B cell (primary cell): Measurements from ENCODE around the gene NBPF11. TPM values are rescaled to one million over a fixed set of nuclear protein-coding genes. Genes with fewer than 3 reads are reported as not detected.
"Not testable (repeated sequence)": the region's sequence is repeated elsewhere in the genome, so short reads cannot be mapped to it uniquely, and the experiment has no call there.

Experiments used
- ATAC-seq: fragments of 200-7000 bp; cut with Tn5 transposase; one replicate; pipeline ENCODE4 v1.10.0; 2021; ENCODE audit warnings: low read depth, mild to moderate bottlenecking, moderate number of reproducible peaks, moderate library complexity
- CTCF ChIA-PET: fragments of 350-600 bp; sonication (Branson Sonifier 250); formaldehyde crosslinking; loops from one replicate; lab custom pipeline; 2021; ENCODE audit warnings: antibody characterized with exemption, inconsistent platforms; lab: Charles Lee
- POLR2A ChIA-PET: fragments of 350-600 bp; sonication (Branson Sonifier 250); formaldehyde crosslinking; loops from one replicate; lab custom pipeline; 2021; ENCODE audit warnings: antibody characterized with exemption; lab: Charles Lee
- DNase-seq: peaks from one replicate; pipeline ENCODE4 v3.0.0; 2013
- H2AFZ ChIP-seq: 2 replicates; pipeline ENCODE4 v1.6.1; 2012; ENCODE audit warnings: mild to moderate bottlenecking, low read depth, low read length; ENCODE audit not compliant: insufficient read depth, poor library complexity, severe bottlenecking
- H3K27ac ChIP-seq, 2 donors: 1 replicate in 1 of 2; 2 replicates in 1 of 2; pipeline ENCODE4 v1.5.1; 2012 to 2013; ENCODE audit warnings: low read length in 2 of 2, mild to moderate bottlenecking in 2 of 2, moderate library complexity in 1 of 2
- H3K27me3 ChIP-seq, 4 experiments: fragments of 200-600 bp in 1 of 4; sonication (generic) in 1 of 4; replicated peaks in 1 of 4; 1 replicate in 2 of 4; 2 replicates in 2 of 4; pipeline versions ENCODE4 v1.6.1 to v1.7.0; 2013 to 2016; ENCODE audit warnings: low read length in 3 of 4, mild to moderate bottlenecking in 2 of 4, mixed read lengths in 1 of 4, moderate library complexity in 1 of 4; ENCODE audit not compliant: insufficient read depth in 4 of 4, control insufficient read depth in 3 of 4; ENCODE audit errors: control extremely low read depth in 1 of 4
- H3K36me3 ChIP-seq, 2 experiments: replicated peaks in 1 of 2; 1 replicate in 1 of 2; 2 replicates in 1 of 2; pipeline versions ENCODE4 v1.6.1 to v1.7.1; 2013; ENCODE audit warnings: low read length in 1 of 2; ENCODE audit not compliant: insufficient read depth in 2 of 2, control insufficient read depth in 1 of 2; ENCODE audit errors: control extremely low read depth in 1 of 2, extremely low read depth in 1 of 2
- H3K4me1 ChIP-seq, 2 donors: fragments of 200-600 bp in 1 of 2; sonication (generic) in 1 of 2; 1 replicate in 1 of 2; 2 replicates in 1 of 2; pipeline versions ENCODE4 v1.5.1 to v1.6.1; 2013 to 2017; ENCODE audit warnings: low read length in 2 of 2; ENCODE audit not compliant: control insufficient read depth in 2 of 2, insufficient read depth in 2 of 2
- H3K4me2 ChIP-seq: replicated peaks from 2 replicates; pipeline ENCODE3; 2012; ENCODE audit warnings: mild to moderate bottlenecking, low read depth, low read length; ENCODE audit not compliant: poor library complexity, severe bottlenecking
- H3K4me3 ChIP-seq, 5 experiments: fragments of 200-600 bp in 1 of 5; sonication (generic) in 1 of 5; 1 replicate in 3 of 5; 2 replicates in 2 of 5; pipeline versions ENCODE4 v1.5.1 to v1.7.0; 2011 to 2016; ENCODE audit warnings: low read length in 4 of 5, mild to moderate bottlenecking in 4 of 5, low read depth in 2 of 5, control low read depth in 1 of 5, moderate library complexity in 1 of 5; ENCODE audit not compliant: insufficient read depth in 1 of 5; ENCODE audit errors: control extremely low read depth in 1 of 5, extremely low read depth in 1 of 5
- H3K79me2 ChIP-seq: fragments of 200-600 bp; sonication (generic); one replicate; pipeline ENCODE4 v1.6.0; 2016; ENCODE audit warnings: low read length; ENCODE audit not compliant: control insufficient read depth, insufficient read depth
- H3K9ac ChIP-seq: fragments of 200-600 bp; sonication (generic); 2 replicates; pipeline ENCODE4 v1.6.1; 2017; ENCODE audit warnings: mild to moderate bottlenecking, low read length, moderate library complexity
- H3K9me3 ChIP-seq, 3 donors: one replicate each; pipeline versions ENCODE4 v1.6.1 to v1.7.1; 2013; ENCODE audit warnings: low read length in 2 of 3; ENCODE audit not compliant: control insufficient read depth in 2 of 3, insufficient read depth in 1 of 3; ENCODE audit errors: control extremely low read depth in 1 of 3
- H4K20me1 ChIP-seq: 2 replicates; pipeline ENCODE4 v1.6.0; 2012; ENCODE audit warnings: mild to moderate bottlenecking, low read length; ENCODE audit not compliant: insufficient read depth, control insufficient read depth, poor library complexity, severe bottlenecking
- H3K27ac Mint-ChIP-seq: one replicate; pipeline ENCODE4 v1.8.0; 2021; ENCODE audit warnings: mixed read lengths
- H3K27me3 Mint-ChIP-seq: one replicate; pipeline ENCODE4 v1.8.0; 2021; ENCODE audit warnings: mixed read lengths
- H3K4me1 Mint-ChIP-seq: one replicate; pipeline ENCODE4 v1.8.0; 2021; ENCODE audit warnings: mixed read lengths
- H3K4me3 Mint-ChIP-seq: one replicate; pipeline ENCODE4 v1.8.0; 2021; ENCODE audit warnings: mixed read lengths
- H3K9me3 Mint-ChIP-seq: one replicate; pipeline ENCODE4 v1.8.0; 2022; ENCODE audit warnings: mixed read lengths; ENCODE audit not compliant: insufficient read depth
- WGBS: methylation state at CpG from one replicate; pipeline ENCODE4 v1.1.5; 2013; ENCODE audit warnings: missing lambda C conversion rate; ENCODE audit not compliant: insufficient coverage; 5-methylcytosine and 5-hydroxymethylcytosine counted together
- intact Hi-C: fragments of 100-400 bp; cut with micrococcal nuclease; formaldehyde crosslinking; loops from one replicate; pipeline ENCODE4 v1.10.0; 2022
- polyA plus RNA-seq: library from polyadenylated mRNA; depleted of rRNA; stranded (reverse); fragments of >200 nt; gene quantifications from 2 replicates; pipeline ENCODE4 v1.2.3, GENCODE V29; 2012
- total RNA-seq, 2 donors: library from RNA; stranded (reverse); fragments of 120-200 nt in 1 of 2; gene quantifications; 1 replicate in 1 of 2; 2 replicates in 1 of 2; pipeline versions ENCODE4 v1.2.3 to v1.2.4, GENCODE V29; 2013 to 2022

The NBPF11 gene
- total and polyA plus RNA-seq, 2 donors (not counting 1 experiment from before 2014, with no cell fraction given) = 26.8 to 48.5 TPM

GRCh38 chr1:148081205-148081604 lies 70.9 kb downstream of the NBPF11 start:
- H4K20me1 ChIP-seq, H3K9ac ChIP-seq, H3K4me2 ChIP-seq, H3K4me1 ChIP-seq, H3K79me2 ChIP-seq, H2AFZ ChIP-seq, intact Hi-C loops, H3K36me3 ChIP-seq, H3K27ac ChIP-seq, H3K4me3 Mint-ChIP-seq, H3K9me3 Mint-ChIP-seq, H3K27me3 Mint-ChIP-seq, POLR2A ChIA-PET, DNase-seq, H3K27me3 ChIP-seq, H3K9me3 ChIP-seq, H3K4me3 ChIP-seq, H3K27ac Mint-ChIP-seq, CTCF ChIA-PET, H3K4me1 Mint-ChIP-seq: not testable (repeated sequence)
- no CpG with 5 or more reads among the region's 1 CpG for WGBS
- ATAC-seq = peak; percentile 78

GRCh38 chr1:148078632-148079519 lies 73.2 kb downstream of the NBPF11 start:
- CTCF ChIA-PET, H3K27ac ChIP-seq, POLR2A ChIA-PET, H3K4me2 ChIP-seq, H3K27ac Mint-ChIP-seq, H3K4me3 Mint-ChIP-seq, H3K36me3 ChIP-seq, H3K27me3 ChIP-seq, H3K27me3 Mint-ChIP-seq, H3K4me1 ChIP-seq, H3K9me3 Mint-ChIP-seq, H3K4me3 ChIP-seq, intact Hi-C loops, H2AFZ ChIP-seq, H3K9me3 ChIP-seq, DNase-seq, H4K20me1 ChIP-seq, H3K9ac ChIP-seq, H3K4me1 Mint-ChIP-seq, H3K79me2 ChIP-seq: not testable (repeated sequence)
- no CpG with 5 or more reads among the region's 54 CpGs for WGBS
- ATAC-seq = peak; percentile 81

DNA sequence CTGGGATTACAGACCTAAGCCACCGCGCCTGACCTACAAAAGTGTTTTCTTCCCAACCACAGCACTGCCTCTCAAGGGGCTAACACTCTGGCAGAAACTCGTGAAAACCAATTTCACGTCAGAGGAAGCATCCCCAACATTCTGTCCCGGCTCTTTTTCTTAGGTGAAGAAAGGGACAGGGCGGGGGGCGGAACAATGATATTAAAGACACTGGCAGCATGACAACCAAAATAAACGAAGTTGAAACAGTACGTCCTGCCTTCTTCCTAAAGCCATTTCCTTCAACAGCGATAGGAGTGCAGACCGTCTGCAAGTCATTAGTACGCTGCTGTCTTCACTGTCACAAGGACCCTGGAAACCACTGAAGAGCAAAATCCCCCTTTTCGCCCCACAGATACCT lies 74.0 kb downstream of the NBPF11 start:
- H3K4me3 ChIP-seq, POLR2A ChIA-PET: not testable (repeated sequence)
- WGBS = no CpG with 5 or more reads among the region's 13 CpGs

GRCh38 chr1:148077458-148077857 lies 74.6 kb downstream of the NBPF11 start:
- H3K4me3 Mint-ChIP-seq, H3K4me2 ChIP-seq, POLR2A ChIA-PET, H3K79me2 ChIP-seq, ATAC-seq, H3K4me1 ChIP-seq, H4K20me1 ChIP-seq, H3K4me3 ChIP-seq, H3K27me3 ChIP-seq, H2AFZ ChIP-seq, H3K27me3 Mint-ChIP-seq, H3K4me1 Mint-ChIP-seq, H3K9me3 Mint-ChIP-seq, H3K36me3 ChIP-seq, H3K27ac ChIP-seq, CTCF ChIA-PET, H3K27ac Mint-ChIP-seq, H3K9ac ChIP-seq, DNase-seq, H3K9me3 ChIP-seq, intact Hi-C loops: not testable (repeated sequence)
- WGBS = no CpG with 5 or more reads among the region's 3 CpGs

More for the DNA sequence above, 74.0 kb downstream of the NBPF11 start:
- H3K27me3 Mint-ChIP-seq, CTCF ChIA-PET, intact Hi-C loops, H3K79me2 ChIP-seq, H3K4me1 Mint-ChIP-seq, H2AFZ ChIP-seq, H3K27me3 ChIP-seq, DNase-seq, H3K27ac ChIP-seq, H3K27ac Mint-ChIP-seq, ATAC-seq, H3K9ac ChIP-seq, H3K4me2 ChIP-seq, H3K4me3 Mint-ChIP-seq, H3K9me3 Mint-ChIP-seq, H3K4me1 ChIP-seq, H3K9me3 ChIP-seq, H3K36me3 ChIP-seq, H4K20me1 ChIP-seq: not testable (repeated sequence)
